HG03135 (cell line): ENCODE data around the gene VPS13D.

Experiments
- ATAC-seq: cut with Tn5 transposase; IDR thresholded peaks from one replicate; pipeline ENCODE4 v1.9.1; 2021; ENCODE audit warnings: mild to moderate bottlenecking, moderate library complexity; ENCODE audit not compliant: unreplicated experiment

Gene VPS13D

DNA sequence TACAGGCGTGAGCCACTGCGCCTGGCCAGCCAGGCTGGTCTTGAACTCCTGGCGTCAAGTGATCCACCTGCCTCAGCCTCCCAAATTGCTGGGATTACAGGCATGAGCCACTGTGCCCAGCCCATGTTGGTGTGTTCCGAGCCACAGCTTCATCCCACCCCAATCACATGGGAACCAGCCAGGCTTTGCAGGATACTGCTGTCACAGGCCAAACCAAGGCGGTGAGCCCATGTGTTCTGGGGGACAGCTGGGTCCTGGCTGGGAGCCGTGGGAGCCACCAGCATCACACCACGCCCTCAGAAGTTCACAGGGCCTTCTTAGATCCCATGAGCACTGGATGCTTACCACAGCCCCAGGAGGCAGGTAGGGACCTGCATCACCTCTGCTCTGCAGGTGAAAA lies 331.3 kb downstream of the VPS13D start:
- ATAC-seq: no peak
